C1 segment of cervical spinal cord (tissue), 14 donors: ENCODE measurements around the gene MRM3.
"Not testable (repeated sequence)": the region's sequence is repeated elsewhere in the genome, so short reads cannot be mapped to it uniquely, and the experiment has no call there.

Experiments
- DNase-seq, 14 donors: peaks; one replicate each; lab custom pipeline; 2025; lab: John Stamatoyannopoulos, UW

MRM3 gene

GRCh38 chr17:752620-753219 is 29.4 kb upstream of the MRM3 start:
- peak in 5 of 14 donors; percentile 18 to 39 (median 34) for DNase-seq

GRCh38 chr17:753418-753817 is 28.7 kb upstream of the MRM3 start:
- no peak for DNase-seq

- not testable (repeated sequence) for DNase-seq
Measured at GRCh38 chr17:755319-755961, 26.7 kb upstream of the MRM3 start.

DNA sequence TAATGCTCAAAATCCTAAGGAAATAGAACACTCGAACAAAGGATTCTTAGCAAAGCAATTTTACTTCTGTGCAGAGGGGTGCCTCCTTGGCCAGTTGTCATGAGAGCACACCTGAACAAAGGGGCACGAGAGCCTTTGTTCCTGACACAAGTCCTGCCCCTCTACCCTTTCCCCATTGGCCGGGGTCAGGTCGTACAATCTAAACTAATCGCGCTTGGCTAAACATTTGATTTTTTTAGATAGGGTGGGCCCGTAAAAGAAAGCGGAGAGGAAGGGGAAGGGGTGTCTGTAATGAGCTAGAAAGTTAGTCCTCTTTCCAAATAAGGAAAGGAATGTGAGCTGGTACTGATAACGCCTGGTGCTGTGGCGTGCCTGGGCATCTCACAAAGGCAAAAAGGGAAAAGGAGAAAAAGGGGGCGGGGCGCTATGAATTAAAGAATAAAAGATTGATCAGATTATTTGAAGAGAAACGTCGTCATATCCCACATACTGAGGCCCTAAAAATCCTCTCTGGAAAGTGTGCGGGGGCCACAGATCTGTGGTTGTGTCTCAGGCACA is 26.1 kb upstream of the MRM3 start:
- not testable (repeated sequence) for DNase-seq

DNA sequence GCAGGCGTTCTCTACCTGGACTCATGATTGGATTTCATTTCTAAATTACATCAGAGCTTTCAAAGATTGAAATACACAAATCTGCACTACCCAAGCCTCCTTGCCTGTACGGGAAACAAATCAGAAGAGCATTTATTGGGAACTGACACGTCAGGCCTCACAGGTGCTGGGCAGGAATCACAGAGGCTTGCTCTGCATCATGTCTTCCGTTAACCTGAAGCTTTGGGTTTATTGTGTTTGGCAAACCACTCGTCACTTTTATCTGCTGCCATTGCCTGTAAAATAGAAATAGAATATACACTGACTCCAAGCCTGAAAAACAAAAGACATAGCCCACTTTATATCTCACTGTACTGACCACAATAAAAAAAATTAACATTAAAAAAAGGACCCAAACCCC is 22.2 kb upstream of the MRM3 start:
- DNase-seq: no peak

GRCh38 chr17:760371-760770 is 21.8 kb upstream of the MRM3 start:
- DNase-seq: no peak

DNA sequence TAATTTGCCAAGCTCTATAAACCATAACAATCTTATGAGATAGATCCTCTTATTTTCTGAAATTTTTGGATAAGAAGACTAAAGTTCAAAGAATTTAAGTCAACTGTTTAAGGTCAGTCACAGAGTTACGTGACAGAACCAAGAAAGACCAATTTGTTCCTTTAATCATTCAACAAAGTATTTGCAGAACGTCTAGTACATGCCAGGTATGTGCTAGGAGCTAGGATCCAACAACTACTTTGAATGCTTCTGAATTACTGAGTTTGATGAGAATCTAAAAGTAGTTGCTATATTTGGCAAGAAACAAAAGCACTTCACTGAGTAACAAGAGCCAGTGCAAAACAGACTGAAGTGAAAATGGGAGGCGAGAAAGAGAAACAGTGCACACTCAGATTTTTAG is 15.1 kb upstream of the MRM3 start:
- DNase-seq: no peak

GRCh38 chr17:773016-773415 is 9.1 kb upstream of the MRM3 start:
- no peak for DNase-seq

- no peak for DNase-seq
Measured at GRCh38 chr17:773467-774312, 8.5 kb upstream of the MRM3 start.

DNA sequence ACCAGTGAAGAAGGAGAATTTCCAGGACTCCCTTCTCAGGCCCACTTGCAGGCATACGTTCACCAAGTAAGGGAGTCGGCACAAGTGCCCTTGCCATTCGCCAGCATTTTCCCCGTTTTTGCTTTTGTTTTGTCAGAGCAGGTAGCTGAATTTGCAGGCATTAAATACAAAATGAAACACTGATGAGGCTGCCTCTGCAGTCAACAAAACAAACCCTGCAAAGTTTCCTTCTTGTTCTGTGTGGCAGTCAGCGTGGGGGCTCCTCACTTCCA is 7.9 kb upstream of the MRM3 start:
- DNase-seq: no peak

DNA sequence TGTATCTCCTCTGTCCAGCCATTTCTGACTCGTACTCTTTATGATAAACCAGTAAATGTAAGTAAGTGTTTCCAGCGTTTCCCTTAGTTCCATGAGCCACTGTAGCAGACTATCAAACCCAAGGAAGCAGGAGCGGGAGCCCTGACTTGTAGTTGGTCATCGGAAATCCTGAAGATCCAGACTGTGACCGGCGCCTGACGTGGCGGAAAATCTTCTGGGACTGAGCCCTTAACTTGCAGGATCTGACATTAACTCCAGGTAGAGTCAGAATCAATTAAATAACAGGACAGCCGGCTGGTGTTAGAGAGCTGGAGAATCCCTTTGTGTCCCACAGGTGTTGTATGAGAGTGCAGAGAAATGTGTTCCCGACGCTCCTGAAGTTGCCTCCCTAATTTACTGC is 4.1 kb upstream of the MRM3 start:
- no peak for DNase-seq

- DNase-seq: no peak
Measured at GRCh38 chr17:784143-784542, 2.0 kb downstream of the MRM3 start.

GRCh38 chr17:785901-786300 is 3.7 kb downstream of the MRM3 start:
- not testable (repeated sequence) for DNase-seq

GRCh38 chr17:787641-788221 is 5.6 kb downstream of the MRM3 start:
- DNase-seq: no peak

- no peak for DNase-seq
Measured at GRCh38 chr17:788551-788950, 6.4 kb downstream of the MRM3 start.

- DNase-seq: no peak
Measured at GRCh38 chr17:789160-789840, 7.1 kb downstream of the MRM3 start.

DNA sequence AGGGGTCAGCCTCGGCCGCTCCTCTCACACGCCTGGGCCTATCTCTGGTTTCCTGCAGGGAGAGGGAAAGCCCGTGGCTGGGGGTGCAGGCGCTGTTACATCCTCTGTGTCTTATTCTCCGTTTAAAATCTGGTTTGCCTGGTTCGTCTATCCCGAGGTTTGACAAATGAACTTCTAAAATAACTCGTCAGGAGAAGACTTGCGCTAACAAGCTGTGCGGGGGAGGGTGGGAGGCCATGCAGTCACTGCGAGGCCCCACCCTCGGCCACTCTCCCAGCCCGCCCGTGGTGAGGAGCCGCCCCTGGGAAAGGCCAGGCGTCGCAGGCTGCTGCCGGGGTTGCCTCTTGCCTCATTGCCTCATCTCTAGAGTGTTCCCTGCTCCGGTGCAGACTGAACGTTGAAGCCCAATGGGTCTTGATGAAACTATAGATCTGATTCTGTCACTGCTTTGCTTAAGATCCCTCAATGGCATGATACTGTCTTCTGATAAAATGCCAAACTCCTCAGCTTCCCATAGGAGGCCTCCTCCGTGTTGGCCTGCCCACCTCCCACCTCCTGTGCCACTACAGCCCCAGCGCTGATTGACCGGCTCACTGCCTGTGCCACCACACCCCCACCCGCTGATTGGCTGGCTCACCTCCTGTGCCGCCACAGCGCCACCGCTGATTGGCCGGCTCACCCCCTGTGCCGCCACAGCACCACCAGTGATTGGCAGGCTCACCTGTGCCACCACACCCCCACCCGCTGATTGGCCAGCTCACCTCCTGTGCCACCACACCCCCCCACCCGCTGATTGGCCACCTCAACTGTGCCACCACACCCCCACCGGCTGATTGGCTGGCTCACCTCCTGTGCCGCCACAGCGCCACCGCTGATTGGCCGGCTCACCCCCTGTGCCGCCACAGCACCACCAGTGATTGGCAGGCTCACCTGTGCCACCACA is 8.0 kb downstream of the MRM3 start:
- not testable (repeated sequence) for DNase-seq

- not testable (repeated sequence) for DNase-seq
Measured at GRCh38 chr17:790874-791247, 8.7 kb downstream of the MRM3 start.

DNA sequence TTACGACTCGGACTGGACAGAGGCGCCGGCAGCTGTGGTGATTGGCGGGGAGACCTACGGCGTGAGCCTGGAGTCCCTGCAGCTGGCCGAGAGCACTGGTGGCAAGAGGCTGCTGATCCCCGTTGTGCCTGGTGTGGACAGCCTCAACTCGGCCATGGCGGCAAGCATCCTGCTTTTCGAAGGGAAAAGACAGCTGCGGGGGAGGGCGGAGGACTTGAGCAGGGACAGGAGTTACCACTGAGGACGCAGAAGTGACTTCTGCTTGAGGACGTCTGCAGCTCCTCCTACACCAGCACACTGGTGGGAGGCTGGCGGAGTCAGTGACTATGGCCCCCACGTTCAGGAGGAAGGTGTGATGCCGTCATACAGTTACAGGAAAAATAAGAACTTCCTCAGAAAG is 9.7 kb downstream of the MRM3 start:
- no peak for DNase-seq

- DNase-seq: no peak
Measured at GRCh38 chr17:792277-792676, 10.1 kb downstream of the MRM3 start.

DNA sequence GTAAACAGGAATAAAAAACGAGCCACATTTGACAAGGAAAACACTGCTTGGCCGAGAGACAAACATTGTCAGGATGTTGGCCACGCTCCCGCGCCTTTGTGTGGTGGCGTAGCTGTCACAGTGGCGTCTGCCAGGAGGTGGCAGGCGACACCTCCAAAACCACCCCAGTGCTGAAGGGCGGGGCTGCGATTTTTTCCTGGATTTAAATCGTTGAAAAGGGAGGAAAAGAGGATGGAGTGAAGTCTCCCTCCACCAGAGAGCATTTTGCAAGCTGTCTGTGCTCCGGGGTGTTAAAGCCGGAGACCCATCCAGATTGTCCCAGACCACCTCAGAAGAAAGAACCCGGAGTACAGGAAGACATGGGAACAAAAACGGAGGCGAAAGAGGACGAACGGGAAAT is 12.7 kb downstream of the MRM3 start:
- peak in 13 of 14 donors; percentile 4 to 87 (median 70) for DNase-seq
